Bronchial epithelial cell (primary cell): ENCODE measurements around the gene FNDC3A. TPM values are rescaled to one million over a fixed set of nuclear protein-coding genes. Genes with fewer than 3 reads are reported as not detected.

ENCODE experiments used
- DNase-seq: peaks from one replicate; pipeline ENCODE4 v3.0.0-alpha.2; 2010; ENCODE audit warnings: low read depth
- FAIRE-seq: peaks from 2 replicates; lab custom pipeline; 2011; peaks lifted over from hg19 to GRCh38; lab: Jason Lieb, UNC
- H3K27me3 ChIP-seq: 2 replicates; pipeline ENCODE4 v1.5.1; 2011; ENCODE audit warnings: low read length; ENCODE audit not compliant: control insufficient read depth, insufficient read depth
- H3K36me3 ChIP-seq: 2 replicates; pipeline ENCODE4 v1.5.1; 2011; ENCODE audit warnings: low read length; ENCODE audit not compliant: control insufficient read depth, insufficient read depth
- H3K4me3 ChIP-seq: 2 replicates; pipeline ENCODE4 v1.5.1; 2011; ENCODE audit warnings: mild to moderate bottlenecking, low read depth, low read length, control low read depth
- CTCF ChIP-seq: IDR thresholded peaks from 2 replicates; pipeline ENCODE4 v1.5.1; 2011; ENCODE audit warnings: mild to moderate bottlenecking, moderate library complexity, low read length, control low read depth, inconsistent platforms; ENCODE audit not compliant: insufficient read depth, severe bottlenecking
- total RNA-seq: library from RNA; depleted of rRNA; stranded (reverse); fragments of >200 nt; gene quantifications from 2 replicates; pipeline ENCODE4 v1.2.1, GENCODE V29; 2014

FNDC3A gene
- total RNA-seq, 1 donor from 2014 or later, result 24.0 TPM

- no peak for TF ChIP-seq CTCF
- FAIRE-seq, result no peak
Observed at GRCh38 chr13:49208619-49209018, 232.9 kb downstream of the FNDC3A start.

GRCh38 chr13:49210114-49210513 lies 234.4 kb downstream of the FNDC3A start:
- TF ChIP-seq CTCF, result no peak
- Histone ChIP-seq H3K4me3 (no peak overlapping the region), H3K27me3 (no peaks in the 10 kb centered on the region), H3K36me3 (peaks cover 2% of the 10 kb centered on the region)
- FAIRE-seq (no peak), DNase-seq (no peak)

More at GRCh38 chr13:49208619-49209018, 232.9 kb downstream of the FNDC3A start:
- no peak for DNase-seq
- Histone ChIP-seq H3K27me3 (no peaks in the 10 kb centered on the region), H3K4me3 (no peak overlapping the region), H3K36me3 (peaks cover 2% of the 10 kb centered on the region)

GRCh38 chr13:49210669-49211068 lies 235.0 kb downstream of the FNDC3A start:
- no peaks in the 10 kb centered on the region for H3K27me3 ChIP-seq
- H3K4me3 ChIP-seq, result no peak overlapping the region
- DNase-seq (no peak), FAIRE-seq (no peak)
- TF ChIP-seq CTCF, result no peak
- H3K36me3 ChIP-seq, result peaks cover 2% of the 10 kb centered on the region

GRCh38 chr13:49213539-49213938 lies 237.8 kb downstream of the FNDC3A start:
- DNase-seq, result no peak
- Histone ChIP-seq H3K4me3 (no peak overlapping the region), H3K36me3 (no peaks in the 10 kb centered on the region), H3K27me3 (peaks cover 7% of the 10 kb centered on the region)
- TF ChIP-seq CTCF, result no peak
- no peak for FAIRE-seq

- DNase-seq, result no peak
- Histone ChIP-seq H3K4me3 (no peak overlapping the region), H3K36me3 (no peaks in the 10 kb centered on the region), H3K27me3 (peaks cover 10% of the 10 kb centered on the region)
- no peak for TF ChIP-seq CTCF
- FAIRE-seq, result no peak
Observed at GRCh38 chr13:49213997-49214916, 238.5 kb downstream of the FNDC3A start.
